CD14-positive monocyte (primary cell): ENCODE data around the gene VEPH1. TPM values are rescaled to one million over a fixed set of nuclear protein-coding genes. Genes with fewer than 3 reads are reported as not detected.

Source experiments
- DNase-seq, 3 donors: peaks; one replicate each; pipeline ENCODE4 v3.0.0-alpha.2; 2011 to 2022
- H2AFZ ChIP-seq: 2 replicates; pipeline ENCODE4 v1.6.0; 2012; ENCODE audit warnings: mild to moderate bottlenecking, low read depth, low read length, inconsistent platforms; ENCODE audit not compliant: insufficient read depth, poor library complexity, severe bottlenecking
- H3K27ac ChIP-seq, 2 donors: 1 replicate in 1 of 2; 2 replicates in 1 of 2; pipeline ENCODE4 v1.5.1; 2012 to 2013; ENCODE audit warnings: low read length in 2 of 2, control low read depth in 1 of 2, inconsistent platforms in 1 of 2, low read depth in 1 of 2, mild to moderate bottlenecking in 1 of 2
- H3K27me3 ChIP-seq, 2 donors: one replicate each; pipeline versions ENCODE4 v1.6.0 to v1.6.1; 2011 to 2013; ENCODE audit warnings: low read length in 2 of 2; ENCODE audit not compliant: control insufficient read depth in 2 of 2, insufficient read depth in 2 of 2
- H3K36me3 ChIP-seq, 2 donors: replicated peaks in 1 of 2; 1 replicate in 1 of 2; 2 replicates in 1 of 2; pipeline versions ENCODE4 v1.5.1 to v1.6.1; 2012 to 2013; ENCODE audit warnings: low read length in 2 of 2, control low read depth in 1 of 2, inconsistent platforms in 1 of 2, mild to moderate bottlenecking in 1 of 2; ENCODE audit not compliant: insufficient read depth in 2 of 2, control insufficient read depth in 1 of 2
- H3K4me1 ChIP-seq, 2 donors: 1 replicate in 1 of 2; 2 replicates in 1 of 2; pipeline versions ENCODE4 v1.5.1 to v1.6.1; 2012 to 2013; ENCODE audit warnings: low read length in 2 of 2, control low read depth in 1 of 2, inconsistent platforms in 1 of 2, mild to moderate bottlenecking in 1 of 2, moderate library complexity in 1 of 2; ENCODE audit not compliant: insufficient read depth in 2 of 2, control insufficient read depth in 1 of 2
- H3K4me2 ChIP-seq: replicated peaks from 2 replicates; pipeline ENCODE3; 2012; ENCODE audit warnings: low read length, moderate library complexity, mild to moderate bottlenecking; ENCODE audit not compliant: poor library complexity, severe bottlenecking; ENCODE audit errors: extremely low read depth
- H3K4me3 ChIP-seq, 3 experiments: fragments of 200-600 bp in 1 of 3; sonication (generic) in 1 of 3; replicated peaks in 1 of 3; 1 replicate in 2 of 3; 2 replicates in 1 of 3; pipeline ENCODE4 v1.5.1; 2011 to 2013; ENCODE audit warnings: low read length in 3 of 3, mild to moderate bottlenecking in 3 of 3, control low read depth in 2 of 3, low read depth in 2 of 3, inconsistent platforms in 1 of 3, moderate library complexity in 1 of 3
- H3K79me2 ChIP-seq: 2 replicates; pipeline ENCODE4 v1.6.0; 2012; ENCODE audit warnings: mild to moderate bottlenecking, control low read depth, inconsistent platforms, low read length, moderate library complexity; ENCODE audit not compliant: insufficient read depth
- H3K9ac ChIP-seq: 2 replicates; pipeline ENCODE4 v1.6.0; 2017; ENCODE audit warnings: low read length, mild to moderate bottlenecking; ENCODE audit not compliant: insufficient read depth, poor library complexity, severe bottlenecking
- H3K9me3 ChIP-seq, 2 donors: replicated peaks in 1 of 2; 1 replicate in 1 of 2; 2 replicates in 1 of 2; pipeline versions ENCODE4 v1.5.1 to v1.6.1; 2012 to 2013; ENCODE audit warnings: low read length in 2 of 2, control low read depth in 1 of 2; ENCODE audit not compliant: control insufficient read depth in 1 of 2, insufficient read depth in 1 of 2
- H4K20me1 ChIP-seq: 2 replicates; pipeline ENCODE4 v1.6.0; 2012; ENCODE audit warnings: mild to moderate bottlenecking, low read length, control low read depth, moderate library complexity; ENCODE audit not compliant: insufficient read depth
- H3K27ac Mint-ChIP-seq, 7 donors: one replicate each; pipeline ENCODE4 v1.8.0; 2020; ENCODE audit warnings: mild to moderate bottlenecking in 7 of 7, mixed read lengths in 7 of 7, moderate library complexity in 6 of 7, inconsistent platforms in 2 of 7
- H3K27me3 Mint-ChIP-seq, 3 donors: one replicate each; pipeline ENCODE4 v1.8.0; 2021 to 2022; ENCODE audit warnings: low read depth in 3 of 3, mild to moderate bottlenecking in 3 of 3, mixed read lengths in 3 of 3, moderate library complexity in 3 of 3, inconsistent platforms in 1 of 3
- H3K36me3 Mint-ChIP-seq, 2 donors: one replicate each; pipeline ENCODE4 v1.8.0; 2020; ENCODE audit warnings: mixed read lengths in 2 of 2, inconsistent platforms in 1 of 2, mild to moderate bottlenecking in 1 of 2
- H3K4me1 Mint-ChIP-seq: one replicate; pipeline ENCODE4 v1.8.0; 2020; ENCODE audit warnings: mild to moderate bottlenecking, mixed read lengths
- H3K4me3 Mint-ChIP-seq, 2 donors: one replicate each; pipeline ENCODE4 v1.8.0; 2020; ENCODE audit warnings: mild to moderate bottlenecking in 2 of 2, mixed read lengths in 2 of 2, moderate library complexity in 1 of 2
- H3K9me3 Mint-ChIP-seq, 7 donors: one replicate each; pipeline ENCODE4 v1.8.0; 2020 to 2022; ENCODE audit warnings: mixed read lengths in 7 of 7, mild to moderate bottlenecking in 6 of 7, moderate library complexity in 6 of 7, inconsistent platforms in 2 of 7
- WGBS: methylation state at CpG from one replicate; pipeline ENCODE4 v1.1.5; 2013; ENCODE audit warnings: missing lambda C conversion rate; ENCODE audit not compliant: insufficient coverage; 5-methylcytosine and 5-hydroxymethylcytosine counted together
- intact Hi-C, 2 donors: fragments of 100-400 bp; cut with micrococcal nuclease; formaldehyde crosslinking; loops; one replicate each; pipeline versions ENCODE4 v1.15.0 to v1.15.1; 2023
- polyA plus RNA-seq, 3 donors: library from polyadenylated mRNA; depleted of rRNA in 1 of 3; unstranded in 2 of 3; stranded (reverse) in 1 of 3; fragments of 300-500 nt in 2 of 3; fragments of >200 nt in 1 of 3; fragmentation: Illumina TruSeq in 2 of 3; gene quantifications; 1 replicate in 2 of 3; 2 replicates in 1 of 3; pipeline ENCODE4 v1.2.3, GENCODE V29; 2012 to 2021
- TF ChIP-seq, protein P1 (sequence below): fragments of 200-600 bp; IDR thresholded peaks from one replicate; pipeline ENCODE4 v1.8.0; 2022; ENCODE audit warnings: antibody characterized with exemption, mild to moderate bottlenecking

VEPH1 gene
- polyA plus RNA-seq, 3 donors, result 0.44 TPM; not detected in 2

DNA sequence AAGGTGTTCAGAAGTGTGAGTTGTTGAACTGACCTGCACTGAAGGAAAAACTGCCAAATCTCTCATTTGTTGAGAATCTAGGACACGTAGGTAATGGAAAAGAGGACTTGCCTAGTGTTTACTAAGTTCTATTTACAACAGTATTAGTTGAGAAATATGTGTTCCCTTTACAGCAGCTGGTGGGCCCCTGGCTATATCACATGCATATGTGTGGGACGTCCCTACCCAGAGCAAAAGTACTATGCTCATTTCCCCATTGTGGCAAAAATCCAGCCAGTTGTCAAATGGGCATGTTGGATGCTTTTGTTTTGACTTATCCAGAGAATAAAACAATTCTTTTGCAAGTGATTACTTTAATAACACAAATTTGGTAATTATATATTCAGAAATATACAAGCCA, 179.9 kb downstream of the VEPH1 start:
- no peaks in the 10 kb centered on the region for H3K4me1 Mint-ChIP-seq
- Histone ChIP-seq H3K4me2 (no peak overlapping the region), H3K4me3 (no peak overlapping the region), H3K9me3 (no peaks in the 10 kb centered on the region), H4K20me1 (no peaks in the 10 kb centered on the region), H3K79me2 (no peaks in the 10 kb centered on the region), H3K27ac (no peak overlapping the region), H3K27me3 (no peaks in the 10 kb centered on the region), H3K9ac (no peak overlapping the region), H3K4me1 (no peaks in the 10 kb centered on the region), H3K36me3 (no peaks in the 10 kb centered on the region), H2AFZ (no peak overlapping the region)
- peaks cover 0 to 5% (median 2%) of the 10 kb centered on the region in 7 donors for H3K9me3 Mint-ChIP-seq
- H3K27me3 Mint-ChIP-seq, result no peaks in the 10 kb centered on the region
- H3K36me3 Mint-ChIP-seq, result no peaks in the 10 kb centered on the region
- TF ChIP-seq, protein P1, sequence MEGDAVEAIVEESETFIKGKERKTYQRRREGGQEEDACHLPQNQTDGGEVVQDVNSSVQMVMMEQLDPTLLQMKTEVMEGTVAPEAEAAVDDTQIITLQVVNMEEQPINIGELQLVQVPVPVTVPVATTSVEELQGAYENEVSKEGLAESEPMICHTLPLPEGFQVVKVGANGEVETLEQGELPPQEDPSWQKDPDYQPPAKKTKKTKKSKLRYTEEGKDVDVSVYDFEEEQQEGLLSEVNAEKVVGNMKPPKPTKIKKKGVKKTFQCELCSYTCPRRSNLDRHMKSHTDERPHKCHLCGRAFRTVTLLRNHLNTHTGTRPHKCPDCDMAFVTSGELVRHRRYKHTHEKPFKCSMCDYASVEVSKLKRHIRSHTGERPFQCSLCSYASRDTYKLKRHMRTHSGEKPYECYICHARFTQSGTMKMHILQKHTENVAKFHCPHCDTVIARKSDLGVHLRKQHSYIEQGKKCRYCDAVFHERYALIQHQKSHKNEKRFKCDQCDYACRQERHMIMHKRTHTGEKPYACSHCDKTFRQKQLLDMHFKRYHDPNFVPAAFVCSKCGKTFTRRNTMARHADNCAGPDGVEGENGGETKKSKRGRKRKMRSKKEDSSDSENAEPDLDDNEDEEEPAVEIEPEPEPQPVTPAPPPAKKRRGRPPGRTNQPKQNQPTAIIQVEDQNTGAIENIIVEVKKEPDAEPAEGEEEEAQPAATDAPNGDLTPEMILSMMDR, result no peak
- no CpG with 5 or more reads among the region's 2 CpGs for WGBS
- intact Hi-C loops, result no loop called here
- no peak overlapping the region for H3K4me3 Mint-ChIP-seq
- DNase-seq, result no peak
- no peak overlapping the region for H3K27ac Mint-ChIP-seq

DNA sequence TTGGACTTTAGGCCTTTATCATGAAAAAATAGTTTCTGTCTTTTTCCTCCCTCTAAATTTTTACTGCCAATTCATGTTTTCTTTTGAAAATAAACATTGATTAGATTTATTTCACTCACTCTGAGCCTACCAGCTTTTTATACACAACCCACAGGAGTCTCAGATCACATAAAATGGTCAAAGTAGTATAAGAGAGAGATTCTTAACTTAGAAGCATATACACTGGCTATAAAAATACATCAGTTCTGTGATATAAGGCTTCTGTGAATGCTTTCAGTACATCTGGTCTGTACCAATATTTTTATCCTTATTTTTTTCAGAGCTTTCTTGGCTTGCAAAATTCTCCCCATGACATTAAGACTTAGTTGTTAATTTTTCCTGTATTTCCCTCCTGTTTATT, 183.5 kb downstream of the VEPH1 start:
- Histone ChIP-seq H3K79me2 (no peaks in the 10 kb centered on the region), H3K27me3 (no peaks in the 10 kb centered on the region), H3K4me1 (no peaks in the 10 kb centered on the region), H3K4me2 (no peak overlapping the region), H3K4me3 (no peak overlapping the region), H3K9ac (no peak overlapping the region), H3K36me3 (no peaks in the 10 kb centered on the region), H2AFZ (no peak overlapping the region), H3K9me3 (no peaks in the 10 kb centered on the region), H3K27ac (no peak overlapping the region), H4K20me1 (no peaks in the 10 kb centered on the region)
- TF ChIP-seq, protein P1, result no peak
- Mint-ChIP-seq H3K36me3 (no peaks in the 10 kb centered on the region), H3K4me1 (no peaks in the 10 kb centered on the region), H3K27ac (no peak overlapping the region), H3K27me3 (no peaks in the 10 kb centered on the region), H3K9me3 (no peaks in the 10 kb centered on the region), H3K4me3 (no peak overlapping the region)
- no peak for DNase-seq
- intact Hi-C loops, result no loop called here
